OCI-LY7 (cell line): ENCODE data around the gene DSCAM.

Experiments used
- EZH2phosphoT487 ChIP-seq: fragments of 200-600 bp; sonication (generic); IDR thresholded peaks from 2 replicates; pipeline ENCODE4 v1.6.1; 2018; ENCODE audit warnings: low read depth, borderline replicate concordance, mild to moderate bottlenecking, mixed run types, antibody characterized with exemption, low read length, moderate library complexity, mixed read lengths
- TF ChIP-seq, protein P1 (sequence below): fragments of 200-600 bp; sonication (generic); conservative IDR thresholded peaks from 2 replicates; pipeline ENCODE4 v1.5.1; 2014; ENCODE audit warnings: mild to moderate bottlenecking, antibody characterized with exemption, low read length, moderate library complexity, mixed read lengths

- TF ChIP-seq, protein P1, sequence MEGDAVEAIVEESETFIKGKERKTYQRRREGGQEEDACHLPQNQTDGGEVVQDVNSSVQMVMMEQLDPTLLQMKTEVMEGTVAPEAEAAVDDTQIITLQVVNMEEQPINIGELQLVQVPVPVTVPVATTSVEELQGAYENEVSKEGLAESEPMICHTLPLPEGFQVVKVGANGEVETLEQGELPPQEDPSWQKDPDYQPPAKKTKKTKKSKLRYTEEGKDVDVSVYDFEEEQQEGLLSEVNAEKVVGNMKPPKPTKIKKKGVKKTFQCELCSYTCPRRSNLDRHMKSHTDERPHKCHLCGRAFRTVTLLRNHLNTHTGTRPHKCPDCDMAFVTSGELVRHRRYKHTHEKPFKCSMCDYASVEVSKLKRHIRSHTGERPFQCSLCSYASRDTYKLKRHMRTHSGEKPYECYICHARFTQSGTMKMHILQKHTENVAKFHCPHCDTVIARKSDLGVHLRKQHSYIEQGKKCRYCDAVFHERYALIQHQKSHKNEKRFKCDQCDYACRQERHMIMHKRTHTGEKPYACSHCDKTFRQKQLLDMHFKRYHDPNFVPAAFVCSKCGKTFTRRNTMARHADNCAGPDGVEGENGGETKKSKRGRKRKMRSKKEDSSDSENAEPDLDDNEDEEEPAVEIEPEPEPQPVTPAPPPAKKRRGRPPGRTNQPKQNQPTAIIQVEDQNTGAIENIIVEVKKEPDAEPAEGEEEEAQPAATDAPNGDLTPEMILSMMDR: no peak
- no peak for TF ChIP-seq EZH2phosphoT487
Observed at GRCh38 chr21:40166291-40166843, 680.6 kb downstream of the DSCAM start.
